Measurements from ENCODE around the gene STK11IP.

Gene STK11IP

GRCh38 chr2:219658196-219658846, 60.7 kb downstream of the STK11IP start:
- DNase-seq: no peak

DNA sequence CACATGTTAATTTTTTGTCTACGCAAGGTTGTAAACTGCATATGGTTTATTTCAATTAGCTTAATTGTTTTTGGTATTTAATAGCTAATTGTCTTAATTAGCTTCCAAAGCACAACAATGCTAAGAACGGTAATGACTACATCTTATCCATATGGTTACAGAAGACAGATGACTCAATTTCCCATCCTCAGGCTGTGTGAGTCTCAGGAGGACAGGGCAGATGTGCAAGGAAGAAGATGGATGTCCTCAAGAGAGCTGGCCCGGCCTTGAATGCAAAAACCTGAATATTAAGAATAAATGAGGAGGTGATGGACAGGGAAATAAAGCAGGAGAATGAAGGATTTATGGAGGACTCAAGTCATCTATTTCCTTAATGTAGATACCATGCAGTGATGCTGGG, 61.2 kb downstream of the STK11IP start:
- DNase-seq: no peak

DNA sequence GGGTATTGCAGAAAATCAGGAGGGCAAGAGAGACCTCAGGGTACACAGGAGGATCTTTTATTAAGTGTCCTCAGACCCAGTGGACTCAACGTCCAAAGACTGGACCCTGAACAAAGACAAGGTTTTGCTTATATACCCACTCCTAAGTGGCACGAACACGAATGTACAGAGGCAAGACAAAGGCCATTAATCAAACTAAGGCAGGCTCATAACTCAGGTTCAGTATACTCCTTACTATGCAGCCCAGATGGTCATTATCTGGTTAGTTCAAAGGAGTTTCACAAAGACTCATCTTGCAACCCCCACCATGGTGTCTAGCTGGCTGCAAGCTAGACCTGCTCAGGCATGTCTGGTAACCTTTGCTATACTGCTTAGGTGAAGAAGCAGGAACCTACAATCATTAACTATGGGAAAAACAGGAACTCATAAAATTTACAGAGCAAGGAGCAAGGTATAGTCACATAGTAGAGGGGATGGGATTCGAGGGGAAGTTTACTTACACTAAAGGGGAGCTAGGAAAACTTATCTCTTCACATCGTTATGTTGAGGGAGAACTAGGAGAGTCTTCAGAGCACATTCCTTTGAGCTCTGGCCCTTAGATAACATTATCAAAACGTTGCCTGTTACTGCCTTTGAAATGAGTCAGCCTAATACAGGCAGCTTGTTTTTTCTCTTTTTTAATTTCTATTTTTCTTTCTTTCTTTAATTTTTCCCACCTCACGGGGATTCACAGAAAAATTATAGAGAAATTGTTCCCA, 63.7 kb downstream of the STK11IP start:
- DNase-seq: no peak

DNA sequence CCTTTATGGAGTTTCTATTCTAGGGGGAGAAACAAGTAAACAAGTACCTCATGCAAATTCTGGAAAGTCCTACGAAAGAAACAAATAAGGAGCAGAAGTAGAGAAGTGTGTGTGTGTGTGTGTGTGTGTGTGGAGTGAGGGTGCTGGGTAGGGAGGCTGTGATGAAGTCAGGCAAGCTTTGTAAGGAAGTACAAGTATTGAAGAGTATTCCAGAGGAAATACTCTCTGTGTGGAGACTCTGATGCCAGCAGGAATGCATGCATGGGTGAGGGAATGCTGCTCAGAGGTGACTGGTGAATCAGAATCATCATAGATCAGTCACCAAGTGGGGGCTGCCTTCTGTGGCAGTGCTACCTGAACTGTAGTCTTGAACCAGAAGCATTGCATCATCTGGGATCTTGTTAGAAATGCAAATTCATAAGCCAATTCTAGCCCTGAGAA, 64.3 kb downstream of the STK11IP start:
- no peak for DNase-seq

GRCh38 chr2:219662566-219662965, 64.9 kb downstream of the STK11IP start:
- no peak for DNase-seq

DNA sequence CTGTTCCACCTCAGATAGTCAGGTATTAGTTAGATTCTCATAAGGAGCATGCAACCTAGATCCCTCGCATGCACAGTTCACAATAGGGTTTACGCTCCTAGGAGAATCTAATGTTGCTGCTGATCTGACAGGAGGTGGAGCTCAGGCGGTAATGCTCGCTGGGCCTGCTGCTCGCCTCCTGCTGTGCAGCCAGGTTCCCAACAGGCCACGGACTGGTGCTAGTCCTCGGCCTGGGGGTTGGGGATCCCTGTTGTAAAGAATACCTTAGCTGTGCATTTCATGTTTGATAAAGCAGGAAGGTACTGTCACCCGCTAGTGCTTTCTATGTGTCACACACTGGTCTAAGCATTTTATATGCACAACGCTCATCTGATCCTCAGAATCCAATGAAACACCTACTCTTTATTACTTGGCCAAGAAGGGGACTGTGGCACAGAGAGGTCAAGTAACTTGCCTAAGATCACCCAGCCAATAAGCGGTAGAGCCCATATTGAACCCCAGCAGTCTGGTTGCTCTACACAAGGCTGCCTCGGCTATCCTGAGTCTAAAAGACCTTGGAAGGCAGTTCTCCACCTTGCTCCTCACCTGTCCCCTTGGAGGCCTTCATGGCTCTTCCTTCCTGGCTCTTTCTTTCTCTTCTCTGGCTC, 65.6 kb downstream of the STK11IP start:
- no peak for DNase-seq

- no peak for DNase-seq
Measured at GRCh38 chr2:219664041-219664440, 66.4 kb downstream of the STK11IP start.

DNA sequence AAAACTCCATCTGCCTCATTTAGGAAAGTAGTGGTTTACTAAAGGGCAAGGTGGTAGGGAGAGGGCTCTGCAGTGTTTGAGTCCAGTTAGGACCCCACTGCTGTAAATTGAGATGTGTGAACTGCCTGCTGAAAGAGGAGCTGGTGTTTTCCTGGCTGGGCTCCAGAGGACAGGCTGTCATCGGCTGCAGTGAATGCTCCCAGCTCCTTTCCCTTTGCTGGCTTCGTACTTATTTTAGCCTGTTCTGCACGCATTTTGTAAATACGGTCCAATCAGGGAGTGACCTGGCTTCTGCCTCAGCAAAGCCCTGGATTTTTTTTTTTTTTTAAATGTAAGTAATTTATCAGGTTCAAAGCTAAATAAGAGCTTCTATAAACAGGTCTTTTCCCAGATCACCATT, 67.3 kb downstream of the STK11IP start:
- DNase-seq: no peak

GRCh38 chr2:219665926-219666325, 68.3 kb downstream of the STK11IP start:
- no peak for DNase-seq
